OCI-LY1 (cell line): ENCODE data around the gene SETDB2.

Experiments used
- H2AFZ ChIP-seq: fragments of 200-600 bp; sonication (generic), shearing (Covaris generic); 2 replicates; pipeline ENCODE4 v1.6.0; 2014; ENCODE audit warnings: antibody characterized with exemption, mild to moderate bottlenecking, low read length
- H3F3A ChIP-seq: fragments of 200-600 bp; sonication (generic), shearing (Covaris generic); 2 replicates; pipeline ENCODE4 v1.6.0; 2014; ENCODE audit warnings: mild to moderate bottlenecking, antibody characterized with exemption, low read length, moderate library complexity; ENCODE audit not compliant: insufficient read depth
- H3K27ac ChIP-seq: fragments of 200-600 bp; sonication (generic); 2 replicates; pipeline ENCODE4 v1.5.1; 2014; ENCODE audit warnings: low read length, mixed run types, mild to moderate bottlenecking, low read depth; ENCODE audit not compliant: poor library complexity, severe bottlenecking
- H3K27me3 ChIP-seq: fragments of 200-600 bp; sonication (generic); 2 replicates; pipeline ENCODE4 v1.6.0; 2014; ENCODE audit warnings: antibody characterized with exemption, mild to moderate bottlenecking, low read length, moderate library complexity; ENCODE audit not compliant: insufficient read depth
- H3K36me3 ChIP-seq: fragments of 200-600 bp; sonication (generic); 2 replicates; pipeline ENCODE4 v1.6.1; 2014; ENCODE audit warnings: mild to moderate bottlenecking, antibody characterized with exemption, low read length, moderate library complexity, mixed read lengths; ENCODE audit not compliant: insufficient read depth
- H3K4me1 ChIP-seq: fragments of 200-600 bp; sonication (generic); 2 replicates; pipeline ENCODE4 v1.5.1; 2014; ENCODE audit warnings: mild to moderate bottlenecking, low read length, moderate library complexity; ENCODE audit not compliant: insufficient read depth, severe bottlenecking
- H3K4me2 ChIP-seq: fragments of 200-600 bp; sonication (generic), shearing (Covaris generic); 2 replicates; pipeline ENCODE4 v1.6.1; 2014; ENCODE audit warnings: low read length
- H3K4me3 ChIP-seq: fragments of 200-600 bp; sonication (generic); 2 replicates; pipeline ENCODE4 v1.5.1; 2014; ENCODE audit warnings: low read length, low read depth, mild to moderate bottlenecking, mixed read lengths; ENCODE audit not compliant: poor library complexity, severe bottlenecking
- H3K79me2 ChIP-seq: fragments of 200-600 bp; shearing (Covaris generic); 2 replicates; pipeline ENCODE4 v1.6.1; 2016; ENCODE audit warnings: mixed run types, low read length, mixed read lengths; ENCODE audit not compliant: insufficient read depth
- H3K9ac ChIP-seq: fragments of 200-600 bp; sonication (generic), shearing (Covaris generic); 2 replicates; pipeline ENCODE4 v1.6.1; 2014; ENCODE audit warnings: mild to moderate bottlenecking, low read length, mixed read lengths
- H3K9me2 ChIP-seq: fragments of 200-600 bp; sonication (generic), shearing (Covaris generic); 2 replicates; pipeline ENCODE4 v1.6.1; 2014; ENCODE audit warnings: low read depth, mild to moderate bottlenecking, low read length, mixed read lengths
- H3K9me3 ChIP-seq: fragments of 200-600 bp; shearing (Covaris generic); 2 replicates; pipeline ENCODE4 v1.6.1; 2014; ENCODE audit warnings: low read length, mixed read lengths
- H4K20me1 ChIP-seq: fragments of 200-600 bp; sonication (generic), shearing (Covaris generic); 2 replicates; pipeline ENCODE4 v1.6.0; 2016; ENCODE audit warnings: mild to moderate bottlenecking, low read length; ENCODE audit not compliant: insufficient read depth
- CTCF ChIP-seq: fragments of 200-600 bp; sonication (generic), shearing (Covaris generic); IDR thresholded peaks from 2 replicates; pipeline ENCODE4 v1.5.1; 2017; ENCODE audit warnings: mild to moderate bottlenecking, antibody characterized with exemption, low read length, moderate library complexity, mixed read lengths
- EZH2 ChIP-seq: fragments of 200-600 bp; sonication (generic), shearing (Covaris generic); IDR thresholded peaks from 2 replicates; pipeline ENCODE4 v1.8.0; 2017; ENCODE audit warnings: borderline replicate concordance, mixed run types, mild to moderate bottlenecking, antibody characterized with exemption, low read length, moderate library complexity, mixed read lengths

The SETDB2 gene

GRCh38 chr13:49516467-49516866, 72.4 kb downstream of the SETDB2 start:
- peaks cover 61% of the 10 kb centered on the region for H3K36me3 ChIP-seq
- H3K9me3 ChIP-seq = no peaks in the 10 kb centered on the region
- no peak for TF ChIP-seq EZH2
- no peak for TF ChIP-seq CTCF

GRCh38 chr13:49517461-49517860, 73.4 kb downstream of the SETDB2 start:
- Histone ChIP-seq H3K4me3 (no peak overlapping the region), H3F3A (no peaks in the 10 kb centered on the region), H3K9me3 (no peaks in the 10 kb centered on the region), H4K20me1 (no peaks in the 10 kb centered on the region), H3K9me2 (no peaks in the 10 kb centered on the region), H3K4me2 (no peak overlapping the region), H3K9ac (no peak overlapping the region), H2AFZ (no peak overlapping the region), H3K27me3 (no peaks in the 10 kb centered on the region), H3K27ac (no peak overlapping the region), H3K4me1 (peaks cover 7% of the 10 kb centered on the region), H3K36me3 (peaks cover 68% of the 10 kb centered on the region), H3K79me2 (no peaks in the 10 kb centered on the region)
- TF ChIP-seq CTCF (peak; percentile 69), EZH2 (no peak)

More at GRCh38 chr13:49516467-49516866, 72.4 kb downstream of the SETDB2 start:
- Histone ChIP-seq H3K27me3 (no peaks in the 10 kb centered on the region), H3K79me2 (no peaks in the 10 kb centered on the region), H2AFZ (no peak overlapping the region), H3F3A (no peaks in the 10 kb centered on the region), H3K4me2 (no peak overlapping the region), H3K9ac (no peak overlapping the region), H3K27ac (no peak overlapping the region), H3K4me3 (no peak overlapping the region), H3K9me2 (no peaks in the 10 kb centered on the region), H4K20me1 (no peaks in the 10 kb centered on the region), H3K4me1 (no peaks in the 10 kb centered on the region)

- H3K79me2 ChIP-seq = no peaks in the 10 kb centered on the region
- H3K9me2 ChIP-seq = no peaks in the 10 kb centered on the region
- no peak overlapping the region for H3K4me3 ChIP-seq
- H3K9me3 ChIP-seq = no peaks in the 10 kb centered on the region
- no peak overlapping the region for H2AFZ ChIP-seq
- TF ChIP-seq EZH2 (no peak), CTCF (no peak)
- no peaks in the 10 kb centered on the region for H3F3A ChIP-seq
- H3K27ac ChIP-seq = no peak overlapping the region
- no peak overlapping the region for H3K4me2 ChIP-seq
- no peak overlapping the region for H3K9ac ChIP-seq
- H3K4me1 ChIP-seq = peaks cover 7% of the 10 kb centered on the region
- no peaks in the 10 kb centered on the region for H3K27me3 ChIP-seq
- no peaks in the 10 kb centered on the region for H4K20me1 ChIP-seq
- H3K36me3 ChIP-seq = peaks cover 49% of the 10 kb centered on the region
Measured at GRCh38 chr13:49521224-49521623, 77.2 kb downstream of the SETDB2 start.
